HG03159 (cell line): Measurements from ENCODE around the gene ITIH4.

Source experiments
- ATAC-seq: cut with Tn5 transposase; IDR thresholded peaks from one replicate; pipeline ENCODE4 v1.9.1; 2021; ENCODE audit warnings: mild to moderate bottlenecking, moderate library complexity; ENCODE audit not compliant: unreplicated experiment

Gene ITIH4

GRCh38 chr3:52830535-52831258 is at the start of gene ITIH4:
Gene ITIH4, minus strand, starts transcription at chr3:52830672. Its CDS starts 30 bp downstream, at chr3:52830642.
- ATAC-seq = no peak

DNA sequence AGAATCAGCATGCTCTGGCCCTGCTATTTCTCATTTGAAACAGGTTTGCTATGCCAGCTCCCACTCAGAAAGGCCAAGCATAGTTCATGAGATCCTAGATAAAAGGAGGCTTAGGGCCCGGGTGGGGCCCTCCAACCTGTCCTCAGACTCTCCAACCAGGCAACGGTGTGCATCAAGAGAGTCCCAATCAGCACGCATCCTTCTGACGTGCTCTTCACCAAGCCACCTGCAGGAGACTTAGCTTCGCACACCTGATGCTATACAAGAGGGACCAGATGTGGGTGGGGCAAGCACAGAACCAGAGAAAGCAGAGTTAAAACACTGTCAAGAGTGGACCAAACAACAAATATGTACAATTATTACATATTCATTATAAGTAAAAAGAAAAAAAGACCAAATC is 49.6 kb upstream of the ITIH4 start:
- no peak for ATAC-seq

- ATAC-seq = no peak
Observed at GRCh38 chr3:52879581-52879980, 49.1 kb upstream of the ITIH4 start.

DNA sequence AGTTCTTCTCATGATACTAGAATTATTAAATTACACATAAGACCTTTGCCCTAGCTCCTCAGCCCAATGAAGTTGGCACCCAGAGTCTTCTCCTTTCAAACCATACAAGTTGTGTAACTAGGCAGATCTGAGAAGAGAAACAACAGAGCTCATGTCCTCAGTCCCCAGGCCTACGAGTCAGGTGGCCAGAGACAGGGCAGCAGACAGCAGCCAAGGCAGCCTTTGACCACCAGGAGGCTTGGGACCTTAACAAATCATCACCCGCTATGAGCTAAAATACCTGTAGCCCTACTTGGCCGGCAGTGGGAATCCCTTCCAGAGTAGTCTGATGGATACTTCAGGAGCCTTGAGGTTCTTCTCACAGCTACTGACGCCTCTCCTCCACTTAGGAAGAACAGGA is 48.6 kb upstream of the ITIH4 start:
- no peak for ATAC-seq

GRCh38 chr3:52877085-52877484 is 46.6 kb upstream of the ITIH4 start:
- ATAC-seq = no peak

DNA sequence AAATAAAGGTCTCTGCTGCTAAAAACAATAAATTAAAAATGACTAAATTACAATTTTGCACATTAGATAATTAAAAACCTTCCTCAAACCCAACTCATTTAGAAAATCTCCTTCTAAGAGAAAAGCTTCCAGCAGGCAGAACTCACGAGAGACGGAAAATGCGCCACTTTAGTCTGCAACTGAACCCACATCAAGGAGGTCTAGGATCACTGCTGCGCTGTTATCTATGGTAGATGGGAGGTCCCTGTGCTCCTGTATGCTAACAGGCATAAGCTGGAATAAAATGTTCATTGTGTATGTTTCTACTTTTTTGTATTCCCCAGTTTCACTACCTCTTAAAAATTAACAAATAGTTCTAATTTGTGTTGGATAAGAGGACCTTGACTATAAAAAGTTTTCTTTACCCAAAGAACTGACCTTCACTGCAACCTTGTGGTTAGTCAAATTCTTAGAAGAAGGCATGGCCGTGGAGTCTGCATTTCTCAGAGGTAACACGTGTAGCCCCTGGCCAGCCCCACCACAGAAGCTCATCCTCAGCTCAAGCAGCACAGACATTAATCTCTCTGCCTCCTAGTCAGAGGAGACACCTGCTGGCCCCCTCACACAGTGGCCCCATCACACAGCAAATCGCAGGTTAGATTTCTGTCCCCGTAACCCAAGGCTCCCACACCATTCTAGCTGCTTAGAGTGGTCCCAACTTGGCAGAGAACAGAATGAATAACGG is 44.6 kb upstream of the ITIH4 start:
- no peak for ATAC-seq

- ATAC-seq = no peak
Observed at GRCh38 chr3:52874160-52874701, 43.8 kb upstream of the ITIH4 start.

DNA sequence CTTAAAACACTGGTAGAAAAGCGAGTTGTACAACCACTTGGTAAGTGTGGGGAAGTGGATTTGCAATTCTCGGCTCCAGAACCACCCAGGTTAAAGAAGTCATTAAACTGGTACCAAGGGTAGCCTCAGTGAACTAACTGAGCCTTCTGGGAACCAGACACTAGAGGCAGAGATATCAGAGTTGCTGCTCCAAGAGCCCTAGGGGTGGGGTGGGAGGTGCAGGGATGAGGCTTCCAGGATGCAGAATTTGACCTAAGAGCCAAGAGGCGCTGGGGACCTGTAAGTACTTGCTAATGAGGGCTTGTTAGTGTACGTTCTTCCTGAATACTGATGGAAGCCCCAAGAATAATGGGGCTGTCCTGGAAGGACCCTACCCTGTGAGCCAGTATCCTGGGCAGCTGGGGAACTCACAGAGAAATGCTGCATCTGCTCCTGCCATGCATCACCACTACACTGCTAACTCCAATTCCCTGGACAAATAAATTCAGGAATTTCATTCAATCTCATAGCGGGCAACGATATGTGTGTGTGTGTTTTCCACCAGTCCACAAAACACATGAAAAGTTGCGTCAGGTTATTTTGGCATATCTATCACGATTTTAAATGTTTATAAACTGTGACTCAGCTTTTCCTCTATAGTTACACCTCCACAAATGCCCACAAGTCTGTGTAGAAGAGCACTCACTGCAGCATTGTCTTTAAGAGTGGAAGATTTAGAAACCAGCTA is 43.1 kb upstream of the ITIH4 start:
- ATAC-seq = no peak

GRCh38 chr3:52872245-52872644 is 41.8 kb upstream of the ITIH4 start:
- ATAC-seq = no peak

DNA sequence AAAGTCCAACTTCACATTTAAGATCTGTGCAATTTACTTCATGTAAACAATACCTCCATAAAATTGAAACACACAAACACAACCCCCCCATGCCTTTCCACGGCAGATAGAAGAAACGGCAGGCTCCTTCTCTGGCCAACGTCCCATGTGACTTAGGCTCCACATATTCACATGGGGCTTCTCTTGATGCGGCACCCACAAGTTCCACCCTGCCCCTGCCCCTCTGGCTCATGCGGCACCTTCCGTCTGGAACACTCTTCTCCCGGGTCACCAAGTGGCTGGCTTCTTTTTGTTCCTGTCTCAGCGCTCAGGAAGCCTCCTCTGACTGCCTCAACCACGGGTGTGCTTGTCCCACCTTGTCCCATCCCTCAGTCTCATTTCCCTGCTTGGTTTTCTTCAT is 41.3 kb upstream of the ITIH4 start:
- ATAC-seq = no peak

GRCh38 chr3:52870471-52870870 is 40.0 kb upstream of the ITIH4 start:
- ATAC-seq = no peak

GRCh38 chr3:52866427-52866826 is 36.0 kb upstream of the ITIH4 start:
- no peak for ATAC-seq

DNA sequence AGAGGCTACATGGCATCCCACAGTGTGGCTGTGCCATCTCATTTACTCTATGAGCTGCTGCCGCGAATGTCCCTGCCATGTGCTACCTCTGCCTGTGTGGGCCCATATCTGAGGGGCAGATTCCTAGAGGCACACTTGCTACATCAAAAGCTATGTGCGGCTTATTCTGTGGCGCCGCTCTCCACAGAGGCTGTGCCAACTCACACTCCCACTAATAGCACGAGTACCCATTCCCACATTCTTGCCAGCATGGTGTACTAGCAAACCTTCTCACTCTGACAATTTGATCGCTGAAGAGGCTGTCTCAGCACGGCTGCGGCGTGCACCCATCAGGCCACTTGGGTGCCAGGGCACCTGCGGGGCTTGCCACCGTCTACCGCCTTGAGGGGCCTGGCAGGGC is 35.5 kb upstream of the ITIH4 start:
- no peak for ATAC-seq

- no peak for ATAC-seq
Observed at GRCh38 chr3:52860424-52860768, 29.9 kb upstream of the ITIH4 start.

- no peak for ATAC-seq
Observed at GRCh38 chr3:52859686-52860423, 29.4 kb upstream of the ITIH4 start.

DNA sequence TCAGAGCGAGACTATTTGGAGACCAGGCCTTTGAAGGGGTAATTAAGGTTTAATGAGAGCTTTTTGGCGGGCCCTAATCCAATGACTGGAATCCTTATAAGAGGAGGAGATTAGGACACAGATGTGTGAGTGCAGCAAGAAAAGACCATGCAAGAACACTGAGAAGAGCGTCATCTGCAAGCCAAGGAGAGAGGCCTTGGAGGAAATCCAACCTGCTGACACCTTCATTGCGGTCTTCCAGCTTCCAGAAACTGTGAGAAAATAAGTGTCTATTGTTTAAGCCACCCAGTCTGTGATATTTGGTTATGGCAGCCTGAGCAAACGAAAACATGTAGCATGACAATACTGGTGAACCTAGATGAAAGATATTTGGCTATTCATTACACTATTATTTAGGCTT is 27.4 kb upstream of the ITIH4 start:
- no peak for ATAC-seq

- ATAC-seq = no peak
Observed at GRCh38 chr3:52857133-52857532, 26.7 kb upstream of the ITIH4 start.

- no peak for ATAC-seq
Observed at GRCh38 chr3:52856666-52857065, 26.2 kb upstream of the ITIH4 start.

- no peak for ATAC-seq
Observed at GRCh38 chr3:52854013-52854412, 23.5 kb upstream of the ITIH4 start.

- no peak for ATAC-seq
Observed at GRCh38 chr3:52852419-52852818, 21.9 kb upstream of the ITIH4 start.

GRCh38 chr3:52851348-52851747 is 20.9 kb upstream of the ITIH4 start:
- no peak for ATAC-seq
